H1 (cell line): ENCODE measurements around the gene ACSF2. TPM values are rescaled to one million over a fixed set of nuclear protein-coding genes. Genes with fewer than 3 reads are reported as not detected.

Experiments used
- CEBPB ChIP-seq: IDR thresholded peaks from 2 replicates; pipeline ENCODE4 v1.6.1; 2012; ENCODE audit warnings: low read depth, low read length
- EP300 ChIP-seq, 2 experiments: IDR thresholded peaks; 1 replicate in 1 of 2; 2 replicates in 1 of 2; pipeline ENCODE4 v1.6.1; 2011 to 2012; ENCODE audit warnings: low read depth in 2 of 2, low read length in 2 of 2, mild to moderate bottlenecking in 2 of 2, borderline replicate concordance in 1 of 2, inconsistent platforms in 1 of 2, moderate library complexity in 1 of 2
- NRF1 ChIP-seq: IDR thresholded peaks from 2 replicates; pipeline ENCODE4 v1.6.1; 2011; ENCODE audit warnings: mild to moderate bottlenecking, low read depth, low read length, improper control_type of control experiment
- SP1 ChIP-seq: IDR thresholded peaks from 2 replicates; pipeline ENCODE4 v1.6.1; 2011; ENCODE audit warnings: low read depth, low read length
- TBP ChIP-seq: IDR thresholded peaks from 2 replicates; pipeline ENCODE4 v1.6.1; 2011; ENCODE audit warnings: low read depth, low read length, improper control_type of control experiment
- polyA plus RNA-seq, 7 experiments: library from polyadenylated mRNA; depleted of rRNA in 3 of 7; stranded (reverse) in 5 of 7; unstranded in 2 of 7; fragments of >200 nt in 5 of 7; fragments of 200-250 nt in 2 of 7; gene quantifications; 1 replicate in 5 of 7; 2 replicates in 1 of 7; 4 replicates in 1 of 7; pipeline versions ENCODE4 v1.2.1 to v1.2.3, GENCODE V29; 2011 to 2013; ENCODE audit warnings: missing spikeins in 2 of 7, mixed read lengths in 2 of 7
- total RNA-seq: library from RNA; stranded (reverse); fragmentation: NEBNext Ultra II Directional; extraction: Animal tissue kit (Norgen Biotek cat#: 25700); gene quantifications from 2 replicates; pipeline ENCODE4 v1.2.1, GENCODE V29; 2021
- TF ChIP-seq, protein P1 (sequence below): fragments of 300-600 bp; sonication (generic); IDR thresholded peaks from 2 replicates; pipeline ENCODE4 v1.7.1; 2012; ENCODE audit warnings: low read length, moderate library complexity, mild to moderate bottlenecking, inconsistent platforms; ENCODE audit not compliant: insufficient replicate concordance

The ACSF2 gene
- total and polyA plus RNA-seq, 2 of the 8 experiments (the other 6 are each of a cell fraction or from before 2014, with no cell fraction given) = 14.5 to 16.3 TPM

DNA sequence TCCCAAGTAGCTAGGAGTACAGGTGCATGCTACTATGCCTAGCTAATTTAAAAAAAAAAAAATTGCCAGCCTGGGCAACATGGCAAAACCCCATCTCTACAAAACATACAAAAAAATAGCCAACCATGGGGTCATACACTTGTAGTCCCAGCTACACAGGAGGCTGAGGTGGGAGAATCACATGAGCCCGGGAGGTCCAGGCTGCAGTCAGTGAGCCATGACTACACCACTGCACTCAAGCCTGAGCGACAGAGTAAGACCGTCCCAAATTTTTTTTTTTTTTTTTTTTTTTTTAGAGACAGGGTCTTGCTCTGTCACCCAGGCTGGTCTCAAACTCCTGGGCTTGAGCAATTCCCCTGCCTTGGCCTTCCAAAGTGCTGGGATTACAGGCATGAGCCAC is 27.9 kb downstream of the ACSF2 start (continued):
- TF ChIP-seq NRF1 (no peak), SP1 (no peak), EP300 (IDR thresholded peaks at IDR 0.05; ENCODE audit: borderline replicate concordance in 1 of 2, low read depth in 2 of 2, low read length in 2 of 2) (no peak), CEBPB (no peak), TBP (no peak)
- TF ChIP-seq, protein P1, sequence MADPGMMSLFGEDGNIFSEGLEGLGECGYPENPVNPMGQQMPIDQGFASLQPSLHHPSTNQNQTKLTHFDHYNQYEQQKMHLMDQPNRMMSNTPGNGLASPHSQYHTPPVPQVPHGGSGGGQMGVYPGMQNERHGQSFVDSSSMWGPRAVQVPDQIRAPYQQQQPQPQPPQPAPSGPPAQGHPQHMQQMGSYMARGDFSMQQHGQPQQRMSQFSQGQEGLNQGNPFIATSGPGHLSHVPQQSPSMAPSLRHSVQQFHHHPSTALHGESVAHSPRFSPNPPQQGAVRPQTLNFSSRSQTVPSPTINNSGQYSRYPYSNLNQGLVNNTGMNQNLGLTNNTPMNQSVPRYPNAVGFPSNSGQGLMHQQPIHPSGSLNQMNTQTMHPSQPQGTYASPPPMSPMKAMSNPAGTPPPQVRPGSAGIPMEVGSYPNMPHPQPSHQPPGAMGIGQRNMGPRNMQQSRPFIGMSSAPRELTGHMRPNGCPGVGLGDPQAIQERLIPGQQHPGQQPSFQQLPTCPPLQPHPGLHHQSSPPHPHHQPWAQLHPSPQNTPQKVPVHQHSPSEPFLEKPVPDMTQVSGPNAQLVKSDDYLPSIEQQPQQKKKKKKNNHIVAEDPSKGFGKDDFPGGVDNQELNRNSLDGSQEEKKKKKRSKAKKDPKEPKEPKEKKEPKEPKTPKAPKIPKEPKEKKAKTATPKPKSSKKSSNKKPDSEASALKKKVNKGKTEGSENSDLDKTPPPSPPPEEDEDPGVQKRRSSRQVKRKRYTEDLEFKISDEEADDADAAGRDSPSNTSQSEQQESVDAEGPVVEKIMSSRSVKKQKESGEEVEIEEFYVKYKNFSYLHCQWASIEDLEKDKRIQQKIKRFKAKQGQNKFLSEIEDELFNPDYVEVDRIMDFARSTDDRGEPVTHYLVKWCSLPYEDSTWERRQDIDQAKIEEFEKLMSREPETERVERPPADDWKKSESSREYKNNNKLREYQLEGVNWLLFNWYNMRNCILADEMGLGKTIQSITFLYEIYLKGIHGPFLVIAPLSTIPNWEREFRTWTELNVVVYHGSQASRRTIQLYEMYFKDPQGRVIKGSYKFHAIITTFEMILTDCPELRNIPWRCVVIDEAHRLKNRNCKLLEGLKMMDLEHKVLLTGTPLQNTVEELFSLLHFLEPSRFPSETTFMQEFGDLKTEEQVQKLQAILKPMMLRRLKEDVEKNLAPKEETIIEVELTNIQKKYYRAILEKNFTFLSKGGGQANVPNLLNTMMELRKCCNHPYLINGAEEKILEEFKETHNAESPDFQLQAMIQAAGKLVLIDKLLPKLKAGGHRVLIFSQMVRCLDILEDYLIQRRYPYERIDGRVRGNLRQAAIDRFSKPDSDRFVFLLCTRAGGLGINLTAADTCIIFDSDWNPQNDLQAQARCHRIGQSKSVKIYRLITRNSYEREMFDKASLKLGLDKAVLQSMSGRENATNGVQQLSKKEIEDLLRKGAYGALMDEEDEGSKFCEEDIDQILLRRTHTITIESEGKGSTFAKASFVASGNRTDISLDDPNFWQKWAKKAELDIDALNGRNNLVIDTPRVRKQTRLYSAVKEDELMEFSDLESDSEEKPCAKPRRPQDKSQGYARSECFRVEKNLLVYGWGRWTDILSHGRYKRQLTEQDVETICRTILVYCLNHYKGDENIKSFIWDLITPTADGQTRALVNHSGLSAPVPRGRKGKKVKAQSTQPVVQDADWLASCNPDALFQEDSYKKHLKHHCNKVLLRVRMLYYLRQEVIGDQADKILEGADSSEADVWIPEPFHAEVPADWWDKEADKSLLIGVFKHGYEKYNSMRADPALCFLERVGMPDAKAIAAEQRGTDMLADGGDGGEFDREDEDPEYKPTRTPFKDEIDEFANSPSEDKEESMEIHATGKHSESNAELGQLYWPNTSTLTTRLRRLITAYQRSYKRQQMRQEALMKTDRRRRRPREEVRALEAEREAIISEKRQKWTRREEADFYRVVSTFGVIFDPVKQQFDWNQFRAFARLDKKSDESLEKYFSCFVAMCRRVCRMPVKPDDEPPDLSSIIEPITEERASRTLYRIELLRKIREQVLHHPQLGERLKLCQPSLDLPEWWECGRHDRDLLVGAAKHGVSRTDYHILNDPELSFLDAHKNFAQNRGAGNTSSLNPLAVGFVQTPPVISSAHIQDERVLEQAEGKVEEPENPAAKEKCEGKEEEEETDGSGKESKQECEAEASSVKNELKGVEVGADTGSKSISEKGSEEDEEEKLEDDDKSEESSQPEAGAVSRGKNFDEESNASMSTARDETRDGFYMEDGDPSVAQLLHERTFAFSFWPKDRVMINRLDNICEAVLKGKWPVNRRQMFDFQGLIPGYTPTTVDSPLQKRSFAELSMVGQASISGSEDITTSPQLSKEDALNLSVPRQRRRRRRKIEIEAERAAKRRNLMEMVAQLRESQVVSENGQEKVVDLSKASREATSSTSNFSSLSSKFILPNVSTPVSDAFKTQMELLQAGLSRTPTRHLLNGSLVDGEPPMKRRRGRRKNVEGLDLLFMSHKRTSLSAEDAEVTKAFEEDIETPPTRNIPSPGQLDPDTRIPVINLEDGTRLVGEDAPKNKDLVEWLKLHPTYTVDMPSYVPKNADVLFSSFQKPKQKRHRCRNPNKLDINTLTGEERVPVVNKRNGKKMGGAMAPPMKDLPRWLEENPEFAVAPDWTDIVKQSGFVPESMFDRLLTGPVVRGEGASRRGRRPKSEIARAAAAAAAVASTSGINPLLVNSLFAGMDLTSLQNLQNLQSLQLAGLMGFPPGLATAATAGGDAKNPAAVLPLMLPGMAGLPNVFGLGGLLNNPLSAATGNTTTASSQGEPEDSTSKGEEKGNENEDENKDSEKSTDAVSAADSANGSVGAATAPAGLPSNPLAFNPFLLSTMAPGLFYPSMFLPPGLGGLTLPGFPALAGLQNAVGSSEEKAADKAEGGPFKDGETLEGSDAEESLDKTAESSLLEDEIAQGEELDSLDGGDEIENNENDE = no peak
